PFSK-1 (cell line): Measurements from ENCODE around the gene HLF.

Source experiments
- FOXP2 ChIP-seq: optimal IDR thresholded peaks from 2 replicates; pipeline ENCODE3; 2011; ENCODE audit warnings: borderline replicate concordance, control low read depth, inconsistent platforms; ENCODE audit not compliant: insufficient read depth; ENCODE audit errors: extremely low read length, extremely low read depth
- POLR2AphosphoS5 ChIP-seq: IDR thresholded peaks from 2 replicates; pipeline ENCODE4 v1.6.1; 2012; ENCODE audit warnings: low read depth, mild to moderate bottlenecking, control low read depth, low read length, moderate library complexity
- SIN3A ChIP-seq: IDR thresholded peaks from 2 replicates; pipeline ENCODE4 v1.6.1; 2012; ENCODE audit warnings: mild to moderate bottlenecking, low read length, moderate library complexity, borderline replicate concordance; ENCODE audit not compliant: insufficient read depth
- TAF1 ChIP-seq: IDR thresholded peaks from 2 replicates; pipeline ENCODE4 v1.6.1; 2012; ENCODE audit warnings: low read length, control low read depth, borderline replicate concordance; ENCODE audit not compliant: insufficient read depth
- TF ChIP-seq, protein P1 (sequence below), 2 experiments: IDR thresholded peaks; 2 replicates each; pipeline versions ENCODE4 v1.6.1 to v1.8.0; 2011 to 2012; ENCODE audit warnings: low read depth in 2 of 2, low read length in 2 of 2, control low read depth in 1 of 2, inconsistent platforms in 1 of 2, mild to moderate bottlenecking in 1 of 2, moderate library complexity in 1 of 2; ENCODE audit not compliant: insufficient read depth in 1 of 2

DNA sequence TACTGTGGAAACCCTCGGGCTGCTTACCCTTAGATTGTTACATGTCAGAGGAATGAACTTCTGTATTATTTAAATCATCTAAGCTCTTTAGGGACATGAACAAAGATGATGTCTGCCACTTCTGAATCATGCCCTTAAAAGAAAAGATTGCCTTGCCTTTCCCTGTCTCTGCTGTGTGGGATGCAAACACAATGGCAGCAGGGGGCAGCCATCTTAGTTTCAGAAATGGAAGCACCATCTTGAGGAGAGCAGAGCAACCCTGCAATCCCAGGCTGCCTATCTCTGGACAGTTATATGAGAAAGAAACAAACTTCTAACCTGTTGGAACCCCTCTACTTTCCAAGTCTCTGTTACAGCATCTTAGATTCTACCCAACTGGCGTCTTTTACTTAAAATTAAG lies 16.7 kb upstream of the HLF start:
- TF ChIP-seq, protein P1, sequence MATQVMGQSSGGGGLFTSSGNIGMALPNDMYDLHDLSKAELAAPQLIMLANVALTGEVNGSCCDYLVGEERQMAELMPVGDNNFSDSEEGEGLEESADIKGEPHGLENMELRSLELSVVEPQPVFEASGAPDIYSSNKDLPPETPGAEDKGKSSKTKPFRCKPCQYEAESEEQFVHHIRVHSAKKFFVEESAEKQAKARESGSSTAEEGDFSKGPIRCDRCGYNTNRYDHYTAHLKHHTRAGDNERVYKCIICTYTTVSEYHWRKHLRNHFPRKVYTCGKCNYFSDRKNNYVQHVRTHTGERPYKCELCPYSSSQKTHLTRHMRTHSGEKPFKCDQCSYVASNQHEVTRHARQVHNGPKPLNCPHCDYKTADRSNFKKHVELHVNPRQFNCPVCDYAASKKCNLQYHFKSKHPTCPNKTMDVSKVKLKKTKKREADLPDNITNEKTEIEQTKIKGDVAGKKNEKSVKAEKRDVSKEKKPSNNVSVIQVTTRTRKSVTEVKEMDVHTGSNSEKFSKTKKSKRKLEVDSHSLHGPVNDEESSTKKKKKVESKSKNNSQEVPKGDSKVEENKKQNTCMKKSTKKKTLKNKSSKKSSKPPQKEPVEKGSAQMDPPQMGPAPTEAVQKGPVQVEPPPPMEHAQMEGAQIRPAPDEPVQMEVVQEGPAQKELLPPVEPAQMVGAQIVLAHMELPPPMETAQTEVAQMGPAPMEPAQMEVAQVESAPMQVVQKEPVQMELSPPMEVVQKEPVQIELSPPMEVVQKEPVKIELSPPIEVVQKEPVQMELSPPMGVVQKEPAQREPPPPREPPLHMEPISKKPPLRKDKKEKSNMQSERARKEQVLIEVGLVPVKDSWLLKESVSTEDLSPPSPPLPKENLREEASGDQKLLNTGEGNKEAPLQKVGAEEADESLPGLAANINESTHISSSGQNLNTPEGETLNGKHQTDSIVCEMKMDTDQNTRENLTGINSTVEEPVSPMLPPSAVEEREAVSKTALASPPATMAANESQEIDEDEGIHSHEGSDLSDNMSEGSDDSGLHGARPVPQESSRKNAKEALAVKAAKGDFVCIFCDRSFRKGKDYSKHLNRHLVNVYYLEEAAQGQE (IDR thresholded peaks at IDR 0.05; ENCODE audit: insufficient read depth in 1 of 2, low read depth in 2 of 2, low read length in 2 of 2) = no peak
- no peak for TF ChIP-seq POLR2AphosphoS5
- no peak for TF ChIP-seq TAF1
- TF ChIP-seq FOXP2 = no peak
- no peak for TF ChIP-seq SIN3A
